ENCODE measurements around the gene BRD3. TPM values are rescaled to one million over a fixed set of nuclear protein-coding genes. Genes with fewer than 3 reads are reported as not detected.

BRD3 gene
- total RNA-seq, 1 experiment from 2014 or later, result 40.7 TPM

DNA sequence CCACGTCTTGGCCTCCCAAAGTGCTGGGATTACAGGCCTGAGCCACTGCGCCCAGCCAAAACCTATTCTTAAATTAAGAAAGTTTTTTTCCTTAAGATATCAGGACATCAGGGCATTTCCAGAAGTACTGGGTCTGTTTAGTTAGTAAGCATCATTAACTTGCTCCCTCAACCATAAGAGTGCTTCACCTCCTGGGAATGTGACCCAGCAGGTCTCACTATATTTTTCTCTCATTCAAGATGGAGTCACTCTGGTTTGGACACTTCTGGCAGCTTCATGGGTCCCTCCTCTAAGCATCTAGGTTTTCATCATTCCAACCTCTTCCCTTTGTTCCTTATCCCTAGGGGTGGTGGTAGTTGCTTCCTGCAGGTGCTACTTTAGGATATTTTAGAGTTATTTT, 52.9 kb downstream of the BRD3 start:
- no peak overlapping the region for H2AFZ ChIP-seq (ENCODE audit: low read depth, low read length, poor library complexity, severe bottlenecking)
- H4K20me1 ChIP-seq (ENCODE audit: insufficient read depth), result no peaks in the 10 kb centered on the region
- no peak overlapping the region for H3K4me3 ChIP-seq (replicated peaks in 1 of 2; ENCODE audit: low read depth in 1 of 2, low read length in 2 of 2)
- no peak for DNase-seq (ENCODE audit: low read depth, low spot score)
- POLR2A ChIA-PET, result no interaction called here
- RAD21 ChIA-PET (ENCODE audit: low non-redundant PET in 1 of 2, low total read pairs in 2 of 2, uncharacterized antibody in 2 of 2, unreplicated experiment in 2 of 2), result no interaction called here
- H3K4me1 ChIP-seq (ENCODE audit: control insufficient read depth in 1 of 2, insufficient read depth in 2 of 2, low read length in 2 of 2), result peaks cover 0 to under 1% of the 10 kb centered on the region in 2 experiments; a peak in 1 of 4 replicates
- H3K79me2 ChIP-seq (ENCODE audit: insufficient read depth, low read length), result no peaks in the 10 kb centered on the region
- H3K27ac ChIP-seq (ENCODE audit: low read depth, low read length), result no peak overlapping the region
- TF ChIP-seq, protein P1, sequence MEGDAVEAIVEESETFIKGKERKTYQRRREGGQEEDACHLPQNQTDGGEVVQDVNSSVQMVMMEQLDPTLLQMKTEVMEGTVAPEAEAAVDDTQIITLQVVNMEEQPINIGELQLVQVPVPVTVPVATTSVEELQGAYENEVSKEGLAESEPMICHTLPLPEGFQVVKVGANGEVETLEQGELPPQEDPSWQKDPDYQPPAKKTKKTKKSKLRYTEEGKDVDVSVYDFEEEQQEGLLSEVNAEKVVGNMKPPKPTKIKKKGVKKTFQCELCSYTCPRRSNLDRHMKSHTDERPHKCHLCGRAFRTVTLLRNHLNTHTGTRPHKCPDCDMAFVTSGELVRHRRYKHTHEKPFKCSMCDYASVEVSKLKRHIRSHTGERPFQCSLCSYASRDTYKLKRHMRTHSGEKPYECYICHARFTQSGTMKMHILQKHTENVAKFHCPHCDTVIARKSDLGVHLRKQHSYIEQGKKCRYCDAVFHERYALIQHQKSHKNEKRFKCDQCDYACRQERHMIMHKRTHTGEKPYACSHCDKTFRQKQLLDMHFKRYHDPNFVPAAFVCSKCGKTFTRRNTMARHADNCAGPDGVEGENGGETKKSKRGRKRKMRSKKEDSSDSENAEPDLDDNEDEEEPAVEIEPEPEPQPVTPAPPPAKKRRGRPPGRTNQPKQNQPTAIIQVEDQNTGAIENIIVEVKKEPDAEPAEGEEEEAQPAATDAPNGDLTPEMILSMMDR (IDR thresholded peaks at IDR 0.05 in 2 of 3, conservative IDR thresholded peaks at IDR 0.05 in 1 of 3; ENCODE audit: borderline replicate concordance in 1 of 3, insufficient read depth in 1 of 3, low read depth in 2 of 3, low read length in 2 of 3), result no peak
- TF ChIP-seq SIN3A (IDR thresholded peaks at IDR 0.05; ENCODE audit: low read depth) (no peak), CBX3 (IDR thresholded peaks at IDR 0.05; ENCODE audit: low read depth) (no peak), ZBTB33 (IDR thresholded peaks at IDR 0.05; ENCODE audit: extremely low read depth, insufficient replicate concordance, low read length) (no peak), TCF7L2 (IDR thresholded peaks at IDR 0.05; ENCODE audit: borderline replicate concordance, extremely low read depth, insufficient read depth, insufficient read length) (no peak), SP1 (IDR thresholded peaks at IDR 0.05; ENCODE audit: low read depth) (no peak), REST (IDR thresholded peaks at IDR 0.05; ENCODE audit: low read depth) (no peak), POLR2A (IDR thresholded peaks at IDR 0.05; ENCODE audit: borderline replicate concordance, extremely low read depth, insufficient read depth, insufficient read length) (no peak), POLR2AphosphoS5 (IDR thresholded peaks at IDR 0.05; ENCODE audit: low read depth, low read length) (no peak), SRF (IDR thresholded peaks at IDR 0.05; ENCODE audit: low read depth) (no peak), RAD21 (IDR thresholded peaks at IDR 0.05; ENCODE audit: low read depth) (no peak), ATF3 (IDR thresholded peaks at IDR 0.05) (no peak), EZH2phosphoT487 (IDR thresholded peaks at IDR 0.05; ENCODE audit: borderline replicate concordance) (no peak), FOSL1 (IDR thresholded peaks at IDR 0.05; ENCODE audit: low read depth) (no peak), JUND (IDR thresholded peaks at IDR 0.05) (no peak), ELF1 (IDR thresholded peaks at IDR 0.05; ENCODE audit: borderline replicate concordance, low read depth) (no peak), ZNF274 (IDR thresholded peaks at IDR 0.05; ENCODE audit: low read depth, low read length) (no peak)
- intact Hi-C loops (cut with micrococcal nuclease), result no loop called here
- H3K9me3 ChIP-seq (ENCODE audit: control insufficient read depth in 1 of 2, insufficient read depth in 1 of 2, low read depth in 1 of 2, low read length in 2 of 2), result peaks cover 10 to 16% of the 10 kb centered on the region in 2 experiments; a peak in 2 of 4 replicates
- ATAC-seq, result no peak
- H3K27me3 ChIP-seq (ENCODE audit: insufficient read depth, low read length), result no peaks in the 10 kb centered on the region
- no peaks in the 10 kb centered on the region for H3K9me2 ChIP-seq (ENCODE audit: insufficient read depth)
- no peak overlapping the region for H3K9ac ChIP-seq (ENCODE audit: low read length)
- BruUV-seq (replicated peaks), result no TSS peak
- no peaks in the 10 kb centered on the region for H3K36me3 ChIP-seq (ENCODE audit: control insufficient read depth in 1 of 2, insufficient read depth in 2 of 2, low read length in 2 of 2)
- CTCF ChIA-PET, result no interaction called here
- no peak overlapping the region for H3K4me2 ChIP-seq (ENCODE audit: low read length)

Data from HCT116 (cell line).